Parathyroid adenoma (tissue), 2 donors: Measurements from ENCODE around the gene CLDN8.

Experiments used
- H2AFZ ChIP-seq: fragments of 300-600 bp; sonication (generic); one replicate; pipeline ENCODE4 v1.7.0; 2017; ENCODE audit warnings: antibody characterized with exemption, mild to moderate bottlenecking
- H3K27ac ChIP-seq: fragments of 300-600 bp; sonication (generic); one replicate; pipeline ENCODE4 v1.7.0; 2017
- H3K27me3 ChIP-seq: fragments of 300-600 bp; sonication (generic); one replicate; pipeline ENCODE4 v1.7.0; 2017; ENCODE audit warnings: low read length; ENCODE audit not compliant: control insufficient read depth, insufficient read depth
- H3K36me3 ChIP-seq: fragments of 300-600 bp; sonication (generic); one replicate; pipeline ENCODE4 v1.7.0; 2017; ENCODE audit warnings: low read length; ENCODE audit not compliant: control insufficient read depth, insufficient read depth
- H3K4me1 ChIP-seq: fragments of 300-600 bp; sonication (generic); one replicate; pipeline ENCODE4 v1.7.0; 2017; ENCODE audit warnings: control low read depth
- H3K4me2 ChIP-seq: fragments of 300-600 bp; sonication (generic); one replicate; pipeline ENCODE4 v1.7.0; 2017; ENCODE audit warnings: low read length
- H3K4me3 ChIP-seq: fragments of 300-600 bp; sonication (generic); one replicate; pipeline ENCODE4 v1.7.0; 2017; ENCODE audit warnings: low read depth, low read length
- H3K79me2 ChIP-seq: fragments of 300-600 bp; sonication (generic); one replicate; pipeline ENCODE4 v1.7.0; 2017; ENCODE audit warnings: control low read depth
- H3K9ac ChIP-seq: fragments of 300-600 bp; sonication (generic); one replicate; pipeline ENCODE4 v1.7.0; 2017; ENCODE audit warnings: mild to moderate bottlenecking
- H3K9me3 ChIP-seq: fragments of 300-600 bp; sonication (generic); one replicate; pipeline ENCODE4 v1.7.0; 2017; ENCODE audit warnings: low read length; ENCODE audit not compliant: control insufficient read depth
- CTCF ChIP-seq: fragments of 300-600 bp; sonication (generic); IDR thresholded peaks from one replicate; pipeline ENCODE4 v1.7.0; 2017; ENCODE audit warnings: antibody characterized with exemption, mild to moderate bottlenecking
- donor health status: primary hyperparathyroidism.

The CLDN8 gene

GRCh38 chr21:30249936-30250335, 34.0 kb upstream of the CLDN8 start:
- Histone ChIP-seq H3K27me3 (no peaks in the 10 kb centered on the region), H3K79me2 (no peaks in the 10 kb centered on the region), H3K4me2 (no peak overlapping the region), H3K27ac (no peak overlapping the region), H3K4me3 (no peak overlapping the region), H3K36me3 (no peaks in the 10 kb centered on the region), H2AFZ (no peak overlapping the region), H3K4me1 (no peaks in the 10 kb centered on the region), H3K9me3 (no peaks in the 10 kb centered on the region), H3K9ac (no peak overlapping the region)
- no peak for TF ChIP-seq CTCF

GRCh38 chr21:30248844-30249243, 32.9 kb upstream of the CLDN8 start:
- no peak overlapping the region for H3K4me3 ChIP-seq
- TF ChIP-seq CTCF = no peak
- no peaks in the 10 kb centered on the region for H3K79me2 ChIP-seq
- no peak overlapping the region for H3K9ac ChIP-seq
- no peaks in the 10 kb centered on the region for H3K27me3 ChIP-seq
- H2AFZ ChIP-seq = no peak overlapping the region
- no peaks in the 10 kb centered on the region for H3K4me1 ChIP-seq
- H3K36me3 ChIP-seq = no peaks in the 10 kb centered on the region
- H3K4me2 ChIP-seq = no peak overlapping the region
- H3K9me3 ChIP-seq = no peaks in the 10 kb centered on the region
- no peak overlapping the region for H3K27ac ChIP-seq

- Histone ChIP-seq H3K9ac (no peak overlapping the region), H3K4me1 (no peaks in the 10 kb centered on the region), H2AFZ (no peak overlapping the region), H3K4me3 (no peak overlapping the region), H3K27ac (no peak overlapping the region), H3K36me3 (no peaks in the 10 kb centered on the region), H3K27me3 (no peaks in the 10 kb centered on the region), H3K9me3 (no peaks in the 10 kb centered on the region), H3K4me2 (no peak overlapping the region), H3K79me2 (no peaks in the 10 kb centered on the region)
- TF ChIP-seq CTCF = no peak
Measured at GRCh38 chr21:30245061-30245460, 29.2 kb upstream of the CLDN8 start.

GRCh38 chr21:30243691-30244090, 27.8 kb upstream of the CLDN8 start:
- no peak overlapping the region for H3K4me3 ChIP-seq
- no peak overlapping the region for H2AFZ ChIP-seq
- no peaks in the 10 kb centered on the region for H3K36me3 ChIP-seq
- no peak for TF ChIP-seq CTCF
- H3K9ac ChIP-seq = no peak overlapping the region
- H3K4me2 ChIP-seq = no peak overlapping the region
- no peak overlapping the region for H3K27ac ChIP-seq
- no peaks in the 10 kb centered on the region for H3K4me1 ChIP-seq
- H3K9me3 ChIP-seq = no peaks in the 10 kb centered on the region
- no peaks in the 10 kb centered on the region for H3K27me3 ChIP-seq
- H3K79me2 ChIP-seq = no peaks in the 10 kb centered on the region

GRCh38 chr21:30240661-30241060, 24.8 kb upstream of the CLDN8 start:
- Histone ChIP-seq H2AFZ (no peak overlapping the region), H3K9ac (no peak overlapping the region), H3K9me3 (no peaks in the 10 kb centered on the region), H3K27ac (no peak overlapping the region), H3K27me3 (no peaks in the 10 kb centered on the region), H3K4me3 (no peak overlapping the region), H3K4me2 (no peak overlapping the region), H3K4me1 (no peaks in the 10 kb centered on the region), H3K79me2 (no peaks in the 10 kb centered on the region), H3K36me3 (no peaks in the 10 kb centered on the region)
- TF ChIP-seq CTCF = no peak
